K562 (cell line): Measurements from ENCODE around the gene UHRF1. TPM values are rescaled to one million over a fixed set of nuclear protein-coding genes. Genes with fewer than 3 reads are reported as not detected.

ENCODE experiments used
- ARID4B ChIP-seq: sonication (generic); formaldehyde crosslinking; IDR thresholded peaks from 2 replicates; pipeline ENCODE4 v1.8.0; 2022; ENCODE audit warnings: mild to moderate bottlenecking, missing genetic modification reagents
- ATF1 ChIP-seq, 2 experiments: fragments of 450-650 bp in 1 of 2; IDR thresholded peaks; 2 replicates each; pipeline ENCODE4 v1.6.1; 2016; ENCODE audit warnings: missing compliant biosample characterization in 1 of 2, missing genetic modification characterization in 1 of 2
- DPF2 ChIP-seq: fragments of 450-650 bp; IDR thresholded peaks from 2 replicates; pipeline ENCODE4 v1.6.1; 2016
- E2F4 ChIP-seq: sonication (generic); formaldehyde crosslinking; IDR thresholded peaks from 2 replicates; pipeline ENCODE4 v1.8.0; 2022; ENCODE audit warnings: mild to moderate bottlenecking, low read depth, missing genetic modification reagents
- E2F8 ChIP-seq: fragments of 450-650 bp; IDR thresholded peaks from 2 replicates; pipeline ENCODE4 v1.7.1; 2018; ENCODE audit warnings: mild to moderate bottlenecking, low read depth; ENCODE audit not compliant: partially characterized antibody
- KLF6 ChIP-seq: fragments of 250-450 bp; sonication (Bioruptor Pico); IDR thresholded peaks from 2 replicates; pipeline ENCODE4 v1.4.0; 2020; ENCODE audit warnings: mild to moderate bottlenecking, moderate library complexity, borderline replicate concordance
- MNT ChIP-seq, 2 experiments: fragments of 450-650 bp; conservative IDR thresholded peaks; 2 replicates each; pipeline ENCODE4 v1.6.1; 2017; ENCODE audit warnings: mild to moderate bottlenecking in 2 of 2, moderate library complexity in 2 of 2
- NCOA1 ChIP-seq: fragments of 450-650 bp; IDR thresholded peaks from 2 replicates; pipeline ENCODE4 v1.6.1; 2016; ENCODE audit warnings: low read depth
- RFX1 ChIP-seq: fragments of 450-650 bp; IDR thresholded peaks from 2 replicates; pipeline ENCODE4 v1.6.1; 2016; ENCODE audit warnings: mild to moderate bottlenecking, moderate library complexity
- RNF2 ChIP-seq: sonication (generic); IDR thresholded peaks from 2 replicates; pipeline ENCODE4 v1.6.1; 2016
- SMARCC2 ChIP-seq: fragments of 450-650 bp; IDR thresholded peaks from 2 replicates; pipeline ENCODE4 v1.6.1; 2017; ENCODE audit warnings: antibody characterized with exemption, moderate library complexity, mild to moderate bottlenecking, low read depth
- ZMIZ1 ChIP-seq, 2 experiments: fragments of 150-350 bp in 1 of 2; IDR thresholded peaks; 2 replicates each; pipeline ENCODE4 v1.6.1; 2012 to 2016; ENCODE audit warnings: low read depth in 2 of 2, low read length in 2 of 2, mild to moderate bottlenecking in 1 of 2, moderate library complexity in 1 of 2
- ZNF551 ChIP-seq: fragments of 250-450 bp; sonication (Bioruptor Pico); IDR thresholded peaks from 2 replicates; pipeline ENCODE4 v1.5.0; 2021; ENCODE audit warnings: mild to moderate bottlenecking, moderate library complexity
- polyA plus RNA-seq, 8 experiments: library from polyadenylated mRNA; depleted of rRNA in 4 of 8; stranded (reverse) in 5 of 8; unstranded in 3 of 8; fragments of >200 nt; fragmentation: Nextera tagmentation in 2 of 8; fragmentation: Illumina TruSeq in 1 of 8; extraction: Ambion mirVana in 2 of 8; extraction: Trizol in 1 of 8; gene quantifications; 2 replicates each; pipeline versions ENCODE4 v1.2.1 to v1.2.3, GENCODE V29; 2011 to 2014; ENCODE audit warnings: inconsistent platforms in 1 of 8, missing spikeins in 1 of 8
- total RNA-seq, 7 experiments: library from RNA; depleted of rRNA in 6 of 7; stranded (reverse); fragments of >200 nt in 6 of 7; fragmentation: Illumina TruSeq in 2 of 7; extraction: Trizol in 2 of 7; gene quantifications; 2 replicates each; pipeline versions ENCODE4 v1.2.1 to v1.2.3, GENCODE V29; 2011 to 2021; ENCODE audit warnings: low replicate concordance in 1 of 7

Gene UHRF1
- total and polyA plus RNA-seq, 9 of the 15 experiments (the other 6 are each of a cell fraction or from before 2014, with no cell fraction given): 6.0 to 101 (median 30.9) TPM

GRCh38 chr19:4868286-4868834 is 40.9 kb upstream of the UHRF1 start (continued):
- TF ChIP-seq ARID4B (no peak), RFX1 (no peak), DPF2 (peak; percentile 2; the same call in 1 of the 2 replicates), E2F8 (no peak), E2F4 (CRISPR knock-in tag) (no peak), MNT (conservative IDR thresholded peaks at IDR 0.05) (no peak), ZMIZ1 (IDR thresholded peaks at IDR 0.05; ENCODE audit: low read depth in 2 of 2, low read length in 2 of 2) (no peak), SMARCC2 (no peak), ATF1 (CRISPR knock-in tag; IDR thresholded peaks at IDR 0.05) (no peak), ATF1 (tag; IDR thresholded peaks at IDR 0.05) (peak; percentile 73), KLF6 (no peak), RNF2 (no peak), NCOA1 (no peak), ZNF551 (CRISPR knock-in tag) (no peak)
